GM18508 (cell line): ENCODE measurements around the gene MYO9A.
"Not testable (repeated sequence)": the region's sequence is repeated elsewhere in the genome, so short reads cannot be mapped to it uniquely, and the experiment has no call there.

Experiments
- ATAC-seq: cut with Tn5 transposase; IDR thresholded peaks from one replicate; pipeline ENCODE4 v1.9.1; 2021; ENCODE audit warnings: moderate number of reproducible peaks; ENCODE audit not compliant: insufficient read depth, unreplicated experiment

MYO9A gene

GRCh38 chr15:72099155-72099554 is 18.8 kb downstream of the MYO9A start:
- ATAC-seq = no peak

DNA sequence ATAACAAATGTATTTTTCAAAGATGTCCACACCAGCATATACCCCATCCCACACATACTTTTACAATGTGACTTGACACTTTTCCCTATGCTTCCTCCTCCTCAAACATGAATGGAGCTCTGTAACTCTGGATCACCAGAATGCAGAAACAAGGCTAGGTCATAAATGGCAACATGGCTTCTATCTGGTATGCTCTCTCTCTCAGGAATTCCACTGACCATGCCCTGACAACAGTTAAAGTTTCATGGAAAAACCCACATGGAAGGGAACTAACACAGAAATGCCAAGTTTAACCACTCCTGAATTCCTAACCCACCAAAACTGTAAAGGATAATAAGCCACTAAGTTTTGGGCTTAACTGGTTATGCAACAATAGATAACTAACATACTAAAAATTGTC is 19.9 kb downstream of the MYO9A start:
- ATAC-seq = no peak

DNA sequence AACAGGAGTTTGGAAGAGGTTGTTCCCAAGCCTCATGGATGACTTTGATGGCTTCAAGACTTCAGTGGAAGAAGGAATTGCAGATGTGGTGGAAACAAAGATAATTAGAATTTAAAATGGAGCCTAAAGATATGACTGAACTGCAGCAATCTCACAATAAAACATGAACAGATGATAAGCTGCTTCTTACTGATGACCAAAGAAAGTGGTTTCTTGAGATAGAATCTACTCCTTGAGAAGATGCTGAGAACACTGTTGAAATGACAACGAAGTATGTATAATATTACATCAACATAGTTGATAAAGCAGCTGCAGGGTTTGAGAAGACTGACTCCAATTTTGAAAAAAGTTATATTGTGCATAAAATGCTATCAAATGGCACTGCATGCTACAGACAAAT is 21.2 kb downstream of the MYO9A start:
- no peak for ATAC-seq

- no peak for ATAC-seq
These were observed 25.3 kb downstream of the MYO9A start for GRCh38 chr15:72092691-72093090.

DNA sequence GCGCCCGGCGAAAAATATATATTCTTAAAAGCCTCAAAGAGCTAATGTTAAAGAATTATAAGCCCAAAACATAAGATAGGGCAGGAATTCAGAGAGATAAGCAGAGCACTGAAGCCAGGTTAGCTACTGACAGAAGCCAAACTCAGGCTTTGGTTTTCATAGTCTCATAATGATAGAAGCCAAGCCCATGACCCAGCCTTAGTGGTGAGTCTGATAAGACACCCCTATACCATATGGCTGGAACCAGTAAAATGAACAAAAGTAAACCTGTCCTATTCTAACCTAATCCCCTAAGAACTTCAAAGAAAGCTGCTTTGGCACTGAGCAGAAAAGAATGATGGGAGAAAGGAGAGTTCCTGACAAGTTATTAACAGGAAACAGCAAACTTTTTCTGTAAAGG is 25.9 kb downstream of the MYO9A start:
- no peak for ATAC-seq

DNA sequence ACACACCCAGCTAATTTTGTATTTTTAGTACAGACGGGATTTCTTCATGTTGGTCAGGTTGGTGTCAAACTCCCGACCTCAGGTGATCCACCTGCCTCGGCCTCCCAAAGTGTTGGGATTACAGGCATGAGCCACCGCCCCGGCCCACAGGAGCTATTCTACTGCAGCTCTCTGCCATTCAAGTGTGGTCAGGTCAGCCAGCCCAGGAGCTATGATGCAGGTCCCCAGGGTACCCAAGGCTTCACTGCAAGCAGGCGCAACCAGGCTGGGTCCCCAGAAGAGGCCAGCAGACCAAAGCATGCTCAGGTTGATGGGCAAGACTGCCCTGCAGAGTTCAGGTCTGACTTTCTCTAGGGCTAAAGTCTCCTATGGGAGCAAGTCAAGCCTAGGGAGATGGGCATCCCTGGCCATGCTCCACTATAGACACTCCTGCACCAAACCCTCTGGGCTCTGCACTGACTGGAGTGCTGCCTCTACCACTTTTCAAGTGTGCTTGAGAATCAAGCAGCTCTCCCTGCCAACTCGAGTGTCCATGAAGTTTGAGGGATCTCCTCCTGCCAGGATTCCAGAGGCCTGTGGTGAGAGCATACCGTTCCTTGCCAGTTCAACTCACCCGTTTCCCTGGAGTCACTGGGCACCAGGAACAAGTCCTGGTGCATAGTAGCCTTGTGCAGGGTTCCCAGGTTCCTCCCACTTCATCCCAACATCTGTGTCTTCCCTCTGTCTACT is 30.9 kb downstream of the MYO9A start:
- no peak for ATAC-seq

DNA sequence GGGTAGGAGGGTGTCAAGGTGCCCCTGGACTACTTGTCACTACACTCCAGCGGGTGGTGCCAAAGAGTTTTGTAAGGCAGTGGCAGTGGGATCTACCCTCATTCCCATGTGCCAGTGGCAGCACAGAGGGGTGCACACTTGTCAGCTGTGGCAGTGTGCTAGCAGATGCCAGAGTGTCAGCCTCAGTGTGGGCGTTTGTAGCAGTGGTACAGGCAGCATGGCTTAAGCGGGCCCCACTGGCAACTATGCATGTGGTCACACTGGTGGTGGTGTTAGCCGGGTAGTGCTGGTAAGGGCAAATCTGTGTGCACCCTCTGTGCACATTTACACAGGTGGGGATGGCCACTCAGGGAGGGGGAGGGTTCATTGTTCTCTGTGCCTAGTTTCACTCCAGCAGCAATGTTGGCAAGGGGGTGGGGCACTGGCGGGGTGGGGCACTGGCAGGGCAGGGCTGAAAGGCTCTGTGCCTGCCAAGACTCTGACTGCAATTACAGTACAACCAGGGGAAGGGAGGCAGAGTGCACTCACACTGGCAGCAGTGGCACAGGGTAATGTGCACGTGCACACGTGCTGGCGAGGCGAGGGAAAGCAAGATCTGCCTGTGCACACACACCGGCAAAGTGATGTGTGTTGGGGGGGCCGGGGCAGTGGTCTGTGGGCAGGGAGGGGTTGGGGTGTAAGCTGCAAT is 31.8 kb downstream of the MYO9A start:
- ATAC-seq = no peak

DNA sequence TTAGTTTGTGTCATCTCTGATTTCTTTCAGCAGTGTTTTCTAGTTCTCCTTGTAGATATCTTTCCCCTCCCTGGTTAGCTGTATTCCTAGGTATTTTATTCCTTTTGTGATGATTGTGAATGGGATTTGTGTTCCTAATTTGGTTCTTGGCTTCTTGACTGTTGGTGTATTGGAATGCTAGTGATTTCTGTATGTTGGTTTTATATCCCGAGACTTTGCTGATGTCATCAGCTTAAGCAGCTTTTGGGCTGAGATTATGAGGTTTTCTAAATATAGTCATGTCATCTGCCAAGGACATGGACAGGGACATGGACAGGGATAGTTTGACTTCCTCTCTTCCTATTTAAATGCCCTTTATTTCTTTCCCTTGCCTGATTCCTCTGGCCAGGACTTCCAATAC is 35.8 kb downstream of the MYO9A start:
- no peak for ATAC-seq

DNA sequence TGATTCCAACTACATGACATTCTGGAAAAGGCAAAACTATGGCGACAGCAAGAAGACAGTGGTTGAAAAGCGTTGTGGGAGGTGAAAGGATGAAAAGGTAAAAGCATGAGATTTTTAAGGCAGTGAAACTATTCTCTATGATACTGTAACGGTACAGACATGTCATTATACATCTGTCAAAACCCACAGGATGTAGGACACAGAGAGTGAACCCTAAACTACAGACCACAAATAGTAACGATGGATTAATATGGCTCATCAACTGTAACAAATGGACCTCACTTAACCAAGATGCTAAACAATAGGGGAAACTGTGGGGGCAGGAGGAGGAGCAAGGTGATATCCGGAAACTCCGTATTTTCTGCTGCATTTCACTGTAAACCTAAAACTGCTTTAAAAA is 39.1 kb downstream of the MYO9A start:
- ATAC-seq = no peak

- no peak for ATAC-seq
These were observed 40.0 kb downstream of the MYO9A start for GRCh38 chr15:72077950-72078349.

- no peak for ATAC-seq
These were observed 43.5 kb downstream of the MYO9A start for GRCh38 chr15:72074335-72075060.

DNA sequence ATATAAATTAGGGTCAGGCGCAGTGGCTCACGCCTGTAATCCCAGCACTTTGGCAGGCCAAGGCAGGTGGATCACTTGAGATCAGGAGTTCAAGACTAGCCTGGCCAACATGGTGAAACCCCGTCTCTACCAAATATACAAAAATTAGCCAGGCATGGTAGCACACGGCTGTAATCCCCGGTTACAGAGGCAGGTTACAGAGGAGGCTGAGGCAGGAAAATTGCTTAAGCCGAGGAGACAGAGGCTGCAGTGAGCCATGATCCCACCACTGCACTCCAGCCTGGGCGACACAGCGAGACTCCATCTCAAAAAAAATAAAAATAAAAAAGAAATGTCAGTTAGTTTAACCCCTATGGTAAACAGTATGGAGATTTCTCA is 46.5 kb downstream of the MYO9A start:
- not testable (repeated sequence) for ATAC-seq

GRCh38 chr15:72070817-72071447 is 47.0 kb downstream of the MYO9A start:
- no peak for ATAC-seq

GRCh38 chr15:72068856-72069255 is 49.1 kb downstream of the MYO9A start:
- ATAC-seq = no peak

- no peak for ATAC-seq
These were observed 52.1 kb downstream of the MYO9A start for GRCh38 chr15:72065801-72066200.

- no peak for ATAC-seq
These were observed 54.8 kb downstream of the MYO9A start for GRCh38 chr15:72063186-72063585.

GRCh38 chr15:72062319-72062718 is 55.6 kb downstream of the MYO9A start:
- ATAC-seq = no peak

- no peak for ATAC-seq
These were observed 57.2 kb downstream of the MYO9A start for GRCh38 chr15:72060687-72061250.

- no peak for ATAC-seq
These were observed 59.4 kb downstream of the MYO9A start for GRCh38 chr15:72058585-72058984.

DNA sequence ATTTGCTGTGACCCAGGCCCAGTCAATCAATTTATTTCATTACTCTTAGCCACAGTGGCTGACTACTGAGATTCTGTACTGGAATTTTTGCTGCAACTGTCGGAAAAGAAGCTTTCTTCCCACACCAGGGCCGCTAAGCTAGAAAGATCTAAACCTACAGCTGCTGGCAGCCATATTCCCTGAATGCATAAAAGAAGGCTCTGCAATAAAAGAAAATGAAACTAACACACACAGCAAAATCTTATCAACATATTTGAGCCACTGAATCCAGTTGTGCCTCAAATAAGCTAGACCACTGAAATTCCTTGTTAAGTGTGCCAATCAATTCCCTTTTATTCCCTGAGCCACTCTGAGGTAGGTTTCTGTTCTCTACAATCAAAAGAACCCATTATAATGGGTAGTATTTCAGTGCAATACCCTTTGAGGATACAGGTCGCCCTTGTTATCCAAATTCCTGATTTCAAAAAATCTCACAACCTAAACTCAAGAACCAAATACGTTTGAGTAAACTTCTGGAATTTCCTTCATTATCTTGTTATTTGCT is 60.3 kb downstream of the MYO9A start:
- no peak for ATAC-seq
